Transverse colon (tissue), 3 donors: ENCODE data around the gene PALMD.

Source experiments
- CTCF ChIP-seq, 5 experiments: fragments of 200-600 bp in 3 of 5; fragments of 450-650 bp in 2 of 5; sonication (generic) in 3 of 5; IDR thresholded peaks; 1 replicate in 2 of 5; 2 replicates in 3 of 5; pipeline ENCODE4 v1.5.1; 2016 to 2017; ENCODE audit warnings: antibody characterized with exemption in 5 of 5, inconsistent platforms in 3 of 5, mild to moderate bottlenecking in 2 of 5, moderate library complexity in 1 of 5
- POLR2A ChIP-seq: fragments of 450-650 bp; IDR thresholded peaks from one replicate; pipeline ENCODE4 v1.6.1; 2016; ENCODE audit warnings: antibody characterized with exemption, mild to moderate bottlenecking, moderate library complexity

GRCh38 chr1:99621340-99621901, 24.5 kb upstream of the PALMD start:
- TF ChIP-seq POLR2A (no peak), CTCF (IDR thresholded peaks at IDR 0.05) (no peak)
